Medulla oblongata (tissue), 1 donor: ENCODE measurements around the gene NTRK1.

Experiments
- DNase-seq: peaks from one replicate; pipeline ENCODE4 v3.0.0-alpha.2; 2015; ENCODE audit errors: extremely low spot score

Gene NTRK1

GRCh38 chr1:156880473-156880872, 19.8 kb downstream of the NTRK1 start:
- no peak for DNase-seq

GRCh38 chr1:156881101-156881500, 20.4 kb downstream of the NTRK1 start:
- no peak for DNase-seq

GRCh38 chr1:156881663-156882062, 21.0 kb downstream of the NTRK1 start:
- DNase-seq = no peak

GRCh38 chr1:156882543-156882942, 21.9 kb downstream of the NTRK1 start:
- no peak for DNase-seq

GRCh38 chr1:156883919-156884318, 23.3 kb downstream of the NTRK1 start:
- DNase-seq = no peak

GRCh38 chr1:156884560-156885184, 24.0 kb downstream of the NTRK1 start:
- no peak for DNase-seq

GRCh38 chr1:156885314-156885713, 24.6 kb downstream of the NTRK1 start:
- no peak for DNase-seq

- no peak for DNase-seq
Observed at GRCh38 chr1:156885880-156886355, 25.3 kb downstream of the NTRK1 start.

GRCh38 chr1:156886583-156887281, 26.1 kb downstream of the NTRK1 start:
- no peak for DNase-seq

- no peak for DNase-seq
Observed at GRCh38 chr1:156887317-156887716, 26.7 kb downstream of the NTRK1 start.

GRCh38 chr1:156887734-156888133, 27.1 kb downstream of the NTRK1 start:
- no peak for DNase-seq

GRCh38 chr1:156889802-156890580, 29.3 kb downstream of the NTRK1 start:
- DNase-seq = peak; percentile 91

- peak; percentile 79 for DNase-seq
Observed at GRCh38 chr1:156892190-156893047, 31.8 kb downstream of the NTRK1 start.

GRCh38 chr1:156893048-156893953, 32.6 kb downstream of the NTRK1 start, which contains the start of gene PEAR1:
Gene PEAR1 (plus strand): TSS chr1:156893718. CDS start chr1:156903927, 10,209 bp downstream.
- DNase-seq = no peak

- no peak for DNase-seq
Observed at GRCh38 chr1:156894001-156894400, 33.3 kb downstream of the NTRK1 start.

- no peak for DNase-seq
Observed at GRCh38 chr1:156894711-156895454, 34.2 kb downstream of the NTRK1 start.

GRCh38 chr1:156895455-156895812, 34.8 kb downstream of the NTRK1 start:
- DNase-seq = no peak

- DNase-seq = no peak
Observed at GRCh38 chr1:156895927-156896326, 35.3 kb downstream of the NTRK1 start.

GRCh38 chr1:156896490-156897033, 35.9 kb downstream of the NTRK1 start:
- no peak for DNase-seq
